Activated effector memory CD4-positive, alpha-beta T cell treated with anti-CD3 and anti-CD28 coated beads, Interleukin-2, amount 50 U/mL, for 16 hours (primary cell): ENCODE measurements around the gene PLCB2.

Experiments
- DNase-seq: peaks from one replicate; pipeline ENCODE4 v3.0.0-alpha.2; 2020

PLCB2 gene

GRCh38 chr15:40307421-40308211 is at the start of gene PLCB2:
TSS of gene PLCB2 (minus strand) at chr15:40307935. CDS start at chr15:40307672, 263 bp downstream.
- DNase-seq: peak; percentile 88

DNA sequence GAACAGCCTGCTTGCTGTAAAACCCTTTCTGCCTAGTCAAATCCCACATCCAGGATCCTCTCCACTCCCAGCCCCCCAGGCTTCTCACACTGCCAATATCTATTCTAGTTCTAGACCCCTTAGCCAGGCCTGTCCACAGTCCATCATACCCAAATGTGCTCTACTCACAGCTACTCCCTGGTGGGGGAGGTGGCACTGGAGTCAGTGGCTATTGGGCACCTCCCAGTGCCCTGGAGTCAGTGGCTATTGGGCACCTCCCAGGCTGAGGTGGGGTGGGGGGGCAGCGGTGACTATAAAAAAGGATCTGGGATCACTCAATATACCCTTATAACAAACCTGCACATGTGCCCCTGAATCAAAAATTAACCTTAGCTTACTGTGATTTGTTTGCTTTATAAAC is 49.5 kb upstream of the PLCB2 start:
- DNase-seq: no peak

DNA sequence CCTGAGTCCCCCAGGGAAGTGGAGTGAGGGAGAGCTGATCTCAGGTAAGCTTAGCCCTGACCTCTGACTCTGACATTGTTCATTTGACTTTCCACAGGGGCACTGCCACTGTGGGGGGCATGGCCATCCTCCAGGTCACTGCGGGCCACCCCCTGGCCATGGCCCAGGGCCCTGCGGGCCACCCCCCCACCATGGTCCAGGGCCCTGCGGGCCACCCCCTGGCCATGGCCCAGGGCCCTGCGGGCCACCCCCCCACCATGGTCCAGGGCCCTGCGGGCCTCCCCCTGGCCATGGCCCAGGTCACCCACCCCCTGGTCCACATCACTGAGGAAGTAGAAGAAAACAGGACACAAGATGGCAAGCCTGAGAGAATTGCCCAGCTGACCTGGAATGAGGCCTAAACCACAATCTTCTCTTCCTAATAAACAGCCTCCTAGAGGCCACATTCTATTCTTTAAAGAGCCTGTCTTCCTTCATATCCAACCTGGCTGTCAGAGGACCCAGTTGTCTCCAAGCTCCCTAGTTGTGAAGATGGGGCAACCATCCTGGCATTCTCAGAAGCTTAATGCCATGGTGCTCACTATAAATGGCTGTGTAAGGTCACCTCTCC is 48.3 kb upstream of the PLCB2 start:
- no peak for DNase-seq

- no peak for DNase-seq
Measured at GRCh38 chr15:40354408-40355171, 46.9 kb upstream of the PLCB2 start.

GRCh38 chr15:40353697-40354096 is 46.0 kb upstream of the PLCB2 start:
- DNase-seq: no peak

DNA sequence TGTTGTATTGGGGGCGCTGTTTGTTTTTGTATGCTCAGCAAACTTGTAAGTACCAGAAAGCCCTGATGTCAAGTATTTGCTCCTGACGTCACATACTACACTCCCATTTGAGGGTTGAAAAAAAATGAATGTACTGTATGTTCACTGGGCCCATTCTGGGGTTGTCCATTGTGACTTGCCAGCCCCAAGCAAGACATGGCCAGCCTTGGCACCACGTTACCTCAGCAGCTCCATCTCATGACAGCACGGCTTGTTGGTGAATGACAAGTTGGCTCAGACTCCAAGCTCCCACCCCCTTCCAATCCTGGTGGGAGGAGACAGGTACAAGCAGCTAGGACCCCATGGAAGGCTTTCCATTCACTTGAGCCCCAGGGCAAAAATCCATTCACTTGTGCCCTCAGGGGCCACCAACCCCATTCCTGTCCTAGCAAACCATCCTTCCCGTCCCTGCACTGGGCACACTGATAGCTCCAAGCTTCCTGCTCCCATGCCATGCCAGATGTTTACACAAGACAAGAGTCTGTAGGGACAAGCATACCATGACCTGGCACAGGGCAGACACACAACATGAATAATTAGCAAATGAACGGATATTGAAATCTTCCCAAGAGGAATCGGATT is 44.7 kb upstream of the PLCB2 start:
- no peak for DNase-seq

GRCh38 chr15:40349163-40349562 is 41.4 kb upstream of the PLCB2 start:
- DNase-seq: no peak

DNA sequence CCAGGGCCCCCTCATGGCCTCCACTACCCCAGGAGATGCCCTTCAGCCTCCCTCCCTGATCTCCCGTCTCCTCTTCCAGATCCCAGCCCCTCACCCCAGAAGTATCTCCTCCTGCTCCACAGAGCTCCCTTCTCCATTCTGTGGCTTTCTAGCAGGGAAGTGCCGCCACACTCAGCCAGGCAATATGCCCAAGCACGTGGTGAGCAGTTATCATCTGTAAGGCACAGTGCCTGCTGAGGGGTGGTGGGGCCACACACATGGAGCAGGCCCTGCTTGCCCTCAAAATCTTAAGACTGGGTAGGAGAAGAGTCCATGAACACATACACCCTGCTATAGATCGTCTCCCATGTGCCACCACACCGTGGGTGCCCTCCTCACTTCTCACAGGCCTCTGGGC is 40.7 kb upstream of the PLCB2 start:
- no peak for DNase-seq

DNA sequence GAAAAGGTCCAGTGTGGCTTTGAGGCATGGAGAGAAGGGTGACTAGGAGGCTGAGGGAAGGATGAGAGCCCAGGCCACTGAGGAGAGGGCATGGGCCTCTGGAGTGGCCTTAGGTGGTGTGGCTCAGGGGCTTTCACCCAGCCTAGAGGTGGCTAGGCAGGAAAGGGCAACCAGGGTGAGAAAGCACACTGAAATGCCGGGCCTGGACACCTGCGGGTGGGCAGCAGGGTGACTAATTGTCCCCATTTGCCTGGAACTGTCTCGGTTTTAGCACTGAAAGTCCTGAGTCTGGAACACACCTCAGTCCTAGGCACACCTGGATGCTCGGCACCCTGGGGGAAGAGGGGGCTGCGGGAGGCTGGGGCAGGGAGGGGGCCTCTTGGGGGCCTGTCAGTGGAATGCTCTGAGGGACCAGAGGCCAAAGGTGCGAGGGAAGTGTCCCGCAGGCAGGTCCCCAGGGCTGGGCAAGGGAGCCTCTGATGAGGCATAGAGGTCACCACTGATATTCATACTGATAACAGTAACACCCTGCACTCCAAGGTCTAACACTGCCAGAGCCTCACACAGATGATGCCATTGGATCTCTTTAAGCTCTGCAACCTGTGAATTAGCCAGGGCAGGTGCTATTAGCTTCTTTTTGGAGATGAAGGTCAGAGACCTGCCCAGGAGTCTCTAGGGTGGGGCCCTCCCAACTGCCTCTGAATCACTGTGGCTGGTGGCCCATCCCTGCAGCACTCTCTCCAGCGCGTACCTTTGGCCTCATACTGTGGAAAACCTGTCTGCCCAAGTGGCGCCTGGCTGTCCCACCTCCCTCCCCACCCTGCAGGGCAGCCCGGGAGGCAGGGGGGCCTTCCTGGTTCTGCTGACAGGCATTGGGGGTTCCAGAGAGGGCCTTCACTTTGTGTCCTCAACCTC is 40.1 kb upstream of the PLCB2 start:
- no peak for DNase-seq

- no peak for DNase-seq
Measured at GRCh38 chr15:40346579-40347558, 39.1 kb upstream of the PLCB2 start.

- no peak for DNase-seq
Measured at GRCh38 chr15:40345867-40346578, 38.3 kb upstream of the PLCB2 start.

- DNase-seq: no peak
Measured at GRCh38 chr15:40345225-40345866, 37.6 kb upstream of the PLCB2 start.

DNA sequence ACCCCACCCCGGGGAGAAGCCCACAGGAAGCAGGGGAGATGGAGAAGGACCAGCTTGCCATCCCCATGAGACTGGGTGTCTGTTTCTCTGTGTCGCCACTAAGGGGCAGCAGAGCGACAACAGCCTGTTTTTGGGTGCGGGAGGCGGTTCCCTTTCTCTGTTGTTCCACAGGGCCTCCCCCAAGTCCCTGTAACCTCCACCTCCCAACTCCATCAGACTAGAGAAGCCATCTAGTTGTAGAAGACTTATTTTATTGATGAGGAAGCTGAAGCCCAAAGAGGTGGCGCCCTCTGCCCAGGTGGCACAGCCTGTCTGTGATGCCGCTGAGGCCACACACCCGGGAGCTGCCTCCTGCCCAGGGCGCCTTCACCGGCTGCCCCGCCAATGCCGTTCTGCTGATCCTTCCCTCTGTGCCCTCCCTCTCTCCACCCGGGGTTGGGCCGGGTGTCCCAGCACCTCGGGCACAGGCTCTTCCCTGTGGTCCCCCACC is 36.9 kb upstream of the PLCB2 start:
- peak; percentile 89 for DNase-seq

DNA sequence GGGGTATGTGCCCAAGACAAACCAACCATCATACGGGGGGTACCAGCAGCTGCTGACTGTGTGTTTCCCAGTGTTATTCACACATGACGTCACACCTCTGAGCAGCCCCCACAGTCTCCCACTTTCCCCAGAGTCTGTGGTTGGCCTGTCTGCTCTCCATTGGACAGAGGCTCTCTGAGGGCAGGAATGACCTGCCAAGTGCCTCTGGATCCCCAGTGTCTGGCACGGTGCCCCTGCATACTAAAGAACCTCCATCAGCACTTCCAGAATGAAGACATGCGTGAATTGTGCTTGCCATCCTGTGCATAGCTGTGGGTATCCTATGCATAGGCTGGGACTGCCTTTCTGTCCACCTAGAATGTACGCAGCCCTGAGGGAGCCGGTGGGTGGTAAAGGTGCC is 36.5 kb upstream of the PLCB2 start:
- no peak for DNase-seq

- no peak for DNase-seq
Measured at GRCh38 chr15:40343512-40343911, 35.8 kb upstream of the PLCB2 start.

GRCh38 chr15:40342416-40343320 is 34.9 kb upstream of the PLCB2 start:
- DNase-seq: no peak

GRCh38 chr15:40340740-40341400 is 33.1 kb upstream of the PLCB2 start, which contains the start of gene CCDC9B:
TSS of gene CCDC9B (minus strand) at chr15:40340939. CDS start at chr15:40340819, 120 bp downstream.
- DNase-seq: no peak
